GM18505 (cell line): ENCODE measurements around the gene FAM83F.
A peak's percentile ranks its signal among the peaks of the same experiment; 100 is the strongest.

Experiments
- ATAC-seq: cut with Tn5 transposase; IDR thresholded peaks from one replicate; pipeline ENCODE4 v1.9.1; 2021; ENCODE audit not compliant: unreplicated experiment
- POLR2A ChIP-seq: IDR thresholded peaks from 4 replicates; pipeline ENCODE4 v1.6.1; 2011; ENCODE audit warnings: borderline replicate concordance; ENCODE audit not compliant: insufficient read depth, insufficient read length; ENCODE audit errors: extremely low read depth

FAM83F gene

DNA sequence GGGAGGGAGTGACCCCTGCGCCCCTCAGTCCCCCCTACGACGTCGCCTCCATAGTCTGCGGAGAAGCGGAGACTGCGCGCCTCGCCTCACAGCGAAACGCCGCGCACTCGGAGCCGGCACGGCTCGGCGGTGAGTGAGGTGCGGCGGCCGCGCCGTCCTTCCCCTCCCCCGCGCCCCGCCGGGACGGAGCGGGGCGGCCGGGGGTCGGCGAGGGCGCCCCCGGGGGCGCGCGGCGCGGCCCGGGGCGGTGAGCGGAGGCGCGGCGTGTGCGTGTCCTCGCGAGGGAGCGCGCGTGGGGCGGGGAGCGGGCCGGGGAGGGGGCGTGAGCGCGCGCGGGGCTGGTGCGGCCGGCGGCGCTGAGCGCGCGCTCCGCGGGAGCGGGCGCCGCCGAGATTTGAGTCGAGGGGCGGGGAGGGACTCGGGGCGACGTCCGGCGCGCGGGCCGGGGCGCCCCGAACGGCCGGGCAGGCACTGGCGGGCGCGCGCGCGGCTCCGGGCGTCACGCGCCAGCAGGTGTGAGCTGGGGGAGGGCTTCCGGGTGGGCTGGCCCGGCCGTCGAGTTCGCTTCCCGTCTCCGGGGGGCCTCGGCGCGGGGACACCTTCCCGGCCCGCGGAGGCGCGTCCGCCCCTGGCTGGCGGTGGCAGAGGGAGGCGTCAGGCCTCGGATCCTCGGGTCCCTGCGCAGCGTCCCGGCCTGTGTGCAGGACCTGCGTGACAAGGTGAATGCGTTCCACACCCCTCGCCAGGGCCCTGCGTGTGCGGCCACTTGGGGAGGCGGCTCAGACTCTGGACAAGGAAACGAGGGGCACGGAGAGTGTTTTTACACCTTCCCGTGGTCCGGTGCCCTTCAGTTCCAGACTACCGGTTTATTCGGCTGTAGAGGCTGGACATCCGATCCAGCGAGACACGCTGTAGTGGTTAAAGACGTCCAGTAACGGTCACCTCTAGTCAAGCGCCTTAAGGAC is 50.4 kb downstream of the FAM83F start:
- peak; percentile 44 for ATAC-seq
- TF ChIP-seq POLR2A, result peak; percentile 63

DNA sequence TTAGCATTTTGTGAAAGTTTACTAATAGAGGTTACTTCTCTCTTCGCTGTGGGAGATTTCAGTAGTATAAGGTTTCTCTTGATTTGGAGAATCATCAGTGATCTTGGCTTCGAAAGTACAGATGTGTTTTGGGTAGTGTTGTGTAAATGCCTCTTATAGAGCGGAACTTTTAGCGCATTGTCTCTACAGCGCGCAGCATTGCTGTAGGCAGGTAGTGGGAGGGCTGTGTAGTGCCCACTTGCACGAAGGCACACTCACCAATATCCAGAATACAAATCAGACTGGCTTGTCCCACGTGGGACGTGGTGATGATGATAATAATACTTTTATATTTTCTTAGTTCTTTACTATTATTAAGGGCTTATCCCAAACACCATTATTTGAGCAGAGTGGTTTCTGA is 51.4 kb downstream of the FAM83F start:
- no peak for ATAC-seq
- no peak for TF ChIP-seq POLR2A

DNA sequence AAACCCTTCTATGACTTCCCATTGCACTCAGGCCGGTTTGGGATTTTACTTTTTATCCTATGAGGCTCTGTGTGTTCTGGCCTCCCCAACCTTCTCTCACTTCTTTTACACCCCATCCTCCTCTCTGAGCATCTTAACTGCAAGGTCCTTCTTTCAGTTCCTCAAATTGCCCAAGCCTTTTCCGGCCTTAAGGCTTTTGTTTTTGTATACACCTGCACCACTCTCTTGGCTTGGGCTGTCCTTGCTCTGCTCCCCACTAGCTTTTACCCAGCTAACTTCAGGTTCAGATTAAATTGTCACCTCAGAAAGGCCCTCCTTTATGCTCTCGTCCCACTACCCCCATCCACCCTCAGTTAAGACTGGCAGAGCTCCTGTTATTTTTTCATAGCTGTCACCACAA is 55.5 kb downstream of the FAM83F start:
- ATAC-seq, result peak; percentile 62

DNA sequence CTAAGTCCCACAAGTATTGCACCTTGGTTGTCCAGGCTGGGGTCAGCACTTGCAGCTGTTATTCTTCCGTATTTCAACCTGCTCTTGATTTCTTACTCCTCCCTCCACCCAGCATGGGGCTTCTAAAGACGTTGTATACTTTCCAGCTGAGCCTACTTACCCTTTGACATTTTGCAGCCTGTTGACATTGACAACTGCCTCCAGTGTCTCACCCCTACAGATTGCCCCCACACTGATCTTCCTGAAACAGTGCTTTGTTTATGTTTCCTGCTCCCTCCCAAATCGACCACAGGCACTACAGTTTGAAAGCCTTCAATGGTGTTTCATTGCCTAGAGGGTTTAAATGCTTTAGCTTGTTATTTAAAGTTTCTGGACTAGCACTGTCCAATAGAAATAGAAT is 56.6 kb downstream of the FAM83F start:
- no peak for ATAC-seq
- no peak for TF ChIP-seq POLR2A

More for the DNA sequence above, 55.5 kb downstream of the FAM83F start:
- no peak for TF ChIP-seq POLR2A

DNA sequence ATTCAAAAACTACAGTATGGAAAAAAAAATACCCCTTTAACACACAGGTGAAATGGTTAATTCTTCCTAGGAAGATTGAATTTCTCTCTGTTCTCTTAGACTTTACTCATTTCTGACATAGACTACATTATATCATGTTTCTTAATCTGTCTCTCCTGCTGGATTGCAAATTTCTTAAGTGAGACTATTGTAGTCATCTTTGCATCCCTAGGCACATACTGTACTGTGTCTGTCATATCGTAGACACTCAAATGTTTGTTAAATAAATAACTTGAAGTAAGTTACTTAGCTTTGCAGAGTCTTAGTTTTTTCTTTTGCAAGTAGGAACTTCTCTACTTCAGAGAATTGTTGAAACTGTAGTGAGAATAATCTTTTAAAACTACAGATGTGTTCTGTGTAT is 58.7 kb downstream of the FAM83F start:
- no peak for ATAC-seq
- TF ChIP-seq POLR2A, result no peak

DNA sequence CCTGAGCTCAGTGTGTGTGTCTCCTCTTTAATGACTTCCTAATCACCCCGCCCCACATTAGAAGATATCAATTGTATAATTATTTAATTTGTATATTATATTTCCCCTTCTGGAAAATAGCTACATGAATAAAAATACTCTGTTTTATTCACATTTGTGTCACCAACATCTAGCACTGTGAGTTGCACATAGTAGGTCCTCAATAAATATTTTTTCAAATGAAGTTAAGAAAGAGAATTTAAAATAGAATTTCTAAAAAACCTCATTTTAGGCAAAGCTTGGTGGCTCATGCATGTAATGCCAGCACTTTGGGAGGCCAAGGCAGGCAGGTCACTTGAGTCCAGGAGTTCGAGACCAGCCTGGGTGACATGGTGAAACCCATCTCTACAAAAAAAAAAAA is 59.7 kb downstream of the FAM83F start:
- TF ChIP-seq POLR2A, result no peak
- ATAC-seq, result no peak

DNA sequence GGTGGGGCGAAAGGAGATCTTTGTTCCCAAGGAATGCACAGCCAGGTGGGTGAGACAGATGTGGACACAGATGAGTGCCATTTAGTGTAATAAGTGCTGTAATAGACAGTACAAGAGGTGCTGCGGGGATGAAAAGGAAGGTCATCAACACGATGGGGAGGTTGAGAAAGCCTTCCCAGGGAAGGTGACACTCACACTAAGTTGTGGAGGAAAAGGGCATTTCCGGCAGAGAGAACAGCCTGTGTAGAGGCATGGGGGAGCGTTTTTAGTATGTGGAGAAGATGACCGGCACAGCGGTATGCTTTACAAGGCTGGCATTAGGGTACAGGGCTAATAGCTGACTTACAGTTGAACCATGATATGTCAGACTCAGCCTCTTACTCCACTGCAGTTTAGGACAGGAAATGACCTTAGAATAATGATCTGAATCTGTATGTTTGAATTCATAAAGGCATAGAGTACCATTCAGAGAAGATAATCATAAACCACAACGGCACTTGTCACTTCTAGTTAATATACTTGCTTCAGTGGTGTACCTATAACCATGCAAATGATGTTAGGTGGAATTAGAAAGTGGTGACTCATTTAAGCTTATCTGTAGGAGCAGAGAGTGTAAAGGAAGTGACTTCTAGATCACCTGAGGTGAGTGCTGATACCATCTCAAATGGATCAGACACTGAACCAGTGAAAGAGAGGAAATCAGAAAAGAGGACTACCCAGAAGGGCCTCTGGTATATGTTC is 60.6 kb downstream of the FAM83F start:
- TF ChIP-seq POLR2A, result no peak
- peak; percentile 85 for ATAC-seq

DNA sequence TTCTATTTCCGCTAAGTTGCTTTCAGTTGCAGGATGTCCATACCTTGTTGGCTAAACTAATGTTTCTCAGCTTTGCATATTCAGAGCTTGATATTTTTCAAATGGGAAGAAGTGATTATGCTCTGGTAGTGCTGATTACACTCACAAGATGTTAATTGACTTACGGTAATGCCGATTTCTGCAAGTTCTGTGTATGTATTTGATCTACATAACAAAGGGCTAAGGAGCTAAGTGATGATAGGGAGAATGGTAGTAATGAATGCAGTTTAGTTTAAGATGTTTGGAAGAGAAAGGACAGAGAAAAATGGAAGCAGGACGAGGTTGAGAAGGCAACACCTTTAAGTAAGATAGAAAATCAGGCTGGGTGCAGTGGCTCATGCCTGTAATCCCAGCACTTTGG is 61.4 kb downstream of the FAM83F start:
- no peak for TF ChIP-seq POLR2A
- ATAC-seq, result no peak

DNA sequence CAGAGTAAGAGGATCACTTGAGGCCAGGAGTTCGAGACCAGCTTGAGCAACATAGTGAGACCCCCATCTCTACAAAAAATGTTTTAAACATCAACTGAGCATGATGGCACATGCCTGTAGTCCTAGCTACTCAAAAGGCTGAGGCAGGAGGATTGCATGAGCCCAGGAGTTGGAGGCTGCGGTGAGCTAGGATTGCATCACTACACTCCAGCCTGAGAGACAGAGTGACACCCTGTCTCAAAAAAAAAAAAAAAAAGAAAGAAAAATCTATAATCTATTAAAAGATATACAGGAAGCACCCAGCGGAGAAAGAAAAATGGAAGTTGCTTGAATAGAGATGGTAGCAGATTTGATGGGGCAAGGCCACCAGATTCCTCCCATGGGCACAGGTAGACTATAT is 61.8 kb downstream of the FAM83F start:
- TF ChIP-seq POLR2A, result no peak
- no peak for ATAC-seq

DNA sequence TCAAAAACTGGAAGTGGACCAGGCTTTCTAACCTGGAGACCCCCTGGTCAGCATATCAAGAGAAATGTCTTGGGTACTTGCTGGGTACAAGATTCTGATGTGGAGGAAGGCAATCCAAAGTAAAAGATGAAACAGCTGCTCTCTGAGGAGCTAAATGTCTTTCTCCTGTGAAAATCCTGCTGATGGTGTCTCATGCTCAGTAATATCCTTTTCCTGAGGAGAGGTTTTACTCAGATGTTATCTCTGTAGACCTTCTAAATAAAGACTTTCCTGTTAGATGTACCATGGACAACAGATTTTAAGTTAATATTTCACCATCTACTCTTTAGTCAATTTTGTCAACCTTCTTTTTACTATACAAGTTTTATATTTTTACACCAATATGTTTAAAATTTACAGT is 62.9 kb downstream of the FAM83F start:
- TF ChIP-seq POLR2A, result no peak
- no peak for ATAC-seq

DNA sequence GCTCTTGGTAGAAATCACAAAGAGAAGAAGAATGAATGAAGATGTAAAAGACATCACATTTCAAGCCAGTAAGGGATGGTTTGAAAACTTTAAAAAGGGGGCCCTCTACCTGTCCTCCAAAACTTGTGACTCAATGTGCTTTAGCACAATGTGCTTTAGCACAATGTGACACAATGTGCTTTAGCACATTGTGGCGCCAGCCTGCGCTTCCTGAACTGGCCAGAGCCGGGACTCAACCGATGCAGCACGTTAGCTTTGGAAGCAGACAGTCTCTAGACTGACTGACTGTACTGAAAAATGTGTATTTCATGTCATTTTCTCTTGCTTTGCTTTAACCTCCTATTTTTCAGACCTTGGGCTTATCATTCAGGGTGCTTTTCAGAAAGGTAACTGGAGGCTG is 63.5 kb downstream of the FAM83F start:
- ATAC-seq, result no peak

DNA sequence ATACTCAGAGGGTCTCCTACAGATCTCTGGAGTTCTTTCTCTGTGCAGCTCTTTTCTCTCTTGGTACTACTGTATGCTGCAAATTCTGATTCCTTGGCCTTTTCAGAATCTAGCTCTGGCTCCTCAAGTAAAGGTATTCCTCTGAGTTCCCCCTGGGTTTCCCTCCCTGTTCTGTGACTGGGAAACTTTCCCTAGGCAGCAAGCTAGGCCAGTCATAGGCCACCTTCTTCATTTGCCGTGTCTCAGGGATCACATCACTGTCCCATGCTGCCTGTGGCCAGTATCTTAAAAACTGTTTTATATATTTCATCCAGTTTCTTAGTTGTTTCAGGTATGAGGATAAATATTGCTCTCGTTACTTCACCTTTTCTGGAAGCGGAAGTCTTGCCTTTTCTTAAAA is 71.2 kb downstream of the FAM83F start:
- TF ChIP-seq POLR2A, result no peak
- ATAC-seq, result no peak

More for the DNA sequence above, 63.5 kb downstream of the FAM83F start:
- no peak for TF ChIP-seq POLR2A

DNA sequence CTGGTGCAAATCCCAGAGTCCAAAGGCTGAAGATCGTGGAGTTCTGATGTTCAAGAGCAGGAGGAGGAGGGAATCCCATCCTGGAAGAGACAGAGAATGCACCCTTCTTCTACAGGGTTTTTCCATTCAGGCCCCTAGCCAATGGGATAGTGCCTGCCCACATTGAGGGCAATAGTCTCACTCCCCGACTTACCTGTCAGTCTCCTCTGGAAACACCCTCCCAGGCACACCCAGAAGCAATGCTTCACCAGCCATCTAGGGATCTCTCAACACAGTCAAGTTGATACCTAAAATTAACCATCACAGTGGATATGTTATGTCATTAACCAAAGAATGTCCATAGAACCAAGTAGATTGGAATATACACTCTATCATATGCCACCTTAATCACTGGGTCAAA is 72.9 kb downstream of the FAM83F start:
- no peak for TF ChIP-seq POLR2A
- ATAC-seq, result no peak

DNA sequence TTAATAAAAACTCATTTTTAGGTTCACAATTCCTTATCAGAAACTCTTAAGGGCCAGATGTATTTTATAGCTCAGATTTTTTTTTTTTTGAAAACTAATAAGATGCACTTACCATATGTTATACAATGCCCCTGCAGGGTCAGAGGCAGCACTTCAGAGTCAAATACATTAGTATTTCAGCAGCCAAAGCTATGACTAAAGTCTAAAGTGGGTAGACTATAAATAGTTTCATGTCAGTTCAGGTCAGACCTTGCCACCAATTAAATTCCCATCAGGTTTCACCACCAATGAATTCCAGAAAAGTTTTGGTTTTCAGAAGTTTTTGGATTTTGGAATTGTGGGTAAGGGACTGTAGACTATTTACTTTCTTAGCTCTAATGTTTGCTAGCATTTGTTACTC is 75.9 kb downstream of the FAM83F start:
- no peak for ATAC-seq
- TF ChIP-seq POLR2A, result no peak
